Endothelial cell of hepatic sinusoid (primary cell): Measurements from ENCODE around the gene ATP6V1A.

Experiments
- in situ Hi-C: cut with HindIII; loops from 2 replicates; pipeline ENCODE4 v1.10.0; 2017; ENCODE audit warnings: low sequenced_read_pairs

ATP6V1A gene

GRCh38 chr3:113746548-113747282 lies at the start of gene ATP6V1A:
ATP6V1A (plus strand) TSS chr3:113747035; CDS start chr3:113778754, 31,719 bp downstream.
- in situ Hi-C loops = no loop called here

- in situ Hi-C loops = no loop called here
Measured at GRCh38 chr3:113697500-113698090, 49.2 kb upstream of the ATP6V1A start.

- in situ Hi-C loops = no loop called here
Measured at GRCh38 chr3:113698213-113698742, 48.6 kb upstream of the ATP6V1A start.

- in situ Hi-C loops = no loop called here
Measured at GRCh38 chr3:113698956-113699355, 47.9 kb upstream of the ATP6V1A start.

GRCh38 chr3:113707835-113708234 lies 39.0 kb upstream of the ATP6V1A start:
- in situ Hi-C loops = no loop called here

GRCh38 chr3:113712129-113712528 lies 34.7 kb upstream of the ATP6V1A start:
- in situ Hi-C loops = no loop called here

GRCh38 chr3:113714702-113715101 lies 32.1 kb upstream of the ATP6V1A start:
- in situ Hi-C loops = no loop called here

- in situ Hi-C loops = no loop called here
Measured at GRCh38 chr3:113717308-113717707, 29.5 kb upstream of the ATP6V1A start.

GRCh38 chr3:113717818-113718217 lies 29.0 kb upstream of the ATP6V1A start:
- in situ Hi-C loops = no loop called here

- in situ Hi-C loops = no loop called here
Measured at GRCh38 chr3:113719294-113719693, 27.5 kb upstream of the ATP6V1A start.

GRCh38 chr3:113719758-113720157 lies 27.1 kb upstream of the ATP6V1A start:
- in situ Hi-C loops = no loop called here

GRCh38 chr3:113721636-113722035 lies 25.2 kb upstream of the ATP6V1A start:
- in situ Hi-C loops = no loop called here

GRCh38 chr3:113728661-113729060 lies 18.2 kb upstream of the ATP6V1A start:
- in situ Hi-C loops = no loop called here

- in situ Hi-C loops = no loop called here
Measured at GRCh38 chr3:113730550-113730949, 16.3 kb upstream of the ATP6V1A start.

- in situ Hi-C loops = no loop called here
Measured at GRCh38 chr3:113731694-113732093, 15.1 kb upstream of the ATP6V1A start.

- in situ Hi-C loops = no loop called here
Measured at GRCh38 chr3:113736548-113737089, 10.2 kb upstream of the ATP6V1A start.

- in situ Hi-C loops = no loop called here
Measured at GRCh38 chr3:113741086-113741485, 5.7 kb upstream of the ATP6V1A start.

GRCh38 chr3:113741620-113742019 lies 5.2 kb upstream of the ATP6V1A start:
- in situ Hi-C loops = no loop called here

GRCh38 chr3:113743006-113743630 lies 3.7 kb upstream of the ATP6V1A start:
- in situ Hi-C loops = no loop called here

- in situ Hi-C loops = no loop called here
Measured at GRCh38 chr3:113744941-113745755, 1.7 kb upstream of the ATP6V1A start.
